ENCODE data around the gene C1QTNF6.

Gene C1QTNF6

DNA sequence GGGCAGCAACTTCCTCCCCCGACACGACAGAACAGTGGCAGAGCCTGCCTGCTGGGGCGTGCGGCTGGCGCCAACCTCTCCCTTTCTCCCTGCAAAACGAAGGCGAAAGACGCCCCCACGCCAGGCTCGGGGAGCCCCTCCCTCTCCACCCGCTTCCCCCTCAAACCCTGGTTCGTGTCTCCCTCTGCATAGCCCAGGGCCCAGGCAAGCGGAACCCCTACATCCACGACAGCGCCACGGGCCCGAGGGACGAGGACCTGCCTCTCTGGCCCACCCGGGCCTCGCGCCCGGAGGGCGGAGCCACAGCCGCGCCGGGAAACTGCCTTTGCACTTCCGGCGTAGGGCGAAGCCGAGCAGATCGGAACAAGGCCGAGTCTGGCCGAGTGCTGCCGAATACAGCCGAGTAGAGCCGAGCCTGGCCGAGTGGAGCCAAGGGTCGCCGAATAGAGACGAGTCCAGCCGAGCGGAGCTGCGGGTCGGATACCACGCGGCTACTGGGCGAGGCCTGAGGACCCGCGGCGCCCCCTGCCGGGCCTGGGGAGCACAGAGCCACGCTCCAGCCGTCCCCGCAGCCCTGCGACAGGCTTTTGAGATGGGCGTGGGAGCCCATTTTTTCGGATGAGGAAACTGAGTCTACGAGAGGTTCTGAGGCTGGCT lies 11.2 kb upstream of the C1QTNF6 start:
- DNase-seq (ENCODE audit: low read depth in 1 of 2, low spot score in 1 of 2) = peak; percentile 89 to 96
- in situ Hi-C loops (cut with HindIII; ENCODE audit: low pct_unique_long_range_greater_than_20kb, low sequenced_read_pairs) = no loop called here
- TF ChIP-seq JUND (IDR thresholded peaks at IDR 0.05; ENCODE audit: low read depth) = no peak

DNA sequence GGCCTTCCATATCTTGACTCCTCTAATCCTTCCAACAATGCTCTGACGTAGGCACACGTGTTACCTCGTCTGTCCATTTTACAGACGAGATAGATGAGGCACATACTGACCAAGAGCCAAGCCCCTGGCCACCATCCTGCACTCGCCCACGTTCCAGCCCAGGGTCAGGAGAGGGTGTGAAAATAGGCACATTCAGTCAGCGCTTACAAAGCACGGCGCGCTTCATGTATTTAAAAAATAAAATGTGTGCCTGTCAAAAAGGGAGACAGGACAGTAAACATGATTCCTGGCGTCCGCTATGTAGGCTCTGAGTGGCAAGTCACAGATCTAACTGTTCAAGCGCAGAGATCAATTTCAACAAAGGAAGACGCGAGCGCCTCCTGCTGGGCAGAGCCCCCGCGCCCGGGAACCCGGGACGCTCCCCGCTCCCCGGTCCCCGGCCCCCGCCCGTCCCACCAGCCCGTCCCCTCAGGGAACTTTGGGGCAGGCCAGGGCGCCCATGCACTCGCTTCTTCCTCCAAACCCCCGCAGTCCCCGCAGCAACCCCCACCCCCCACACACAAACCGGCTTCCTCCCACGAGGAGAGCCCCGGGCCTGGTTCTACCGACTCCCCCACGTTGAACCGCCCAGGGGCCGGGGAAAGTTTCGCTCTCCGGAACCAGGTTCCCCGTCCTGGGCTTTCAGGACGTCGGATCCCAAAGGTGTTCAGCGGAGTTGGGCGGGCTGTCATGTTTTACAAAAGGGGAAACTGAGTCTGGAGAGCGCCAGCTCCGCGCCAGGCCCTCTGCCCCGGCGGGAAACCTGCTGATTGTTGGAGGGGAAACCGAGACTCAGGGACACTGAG lies 10.4 kb upstream of the C1QTNF6 start:
- in situ Hi-C loops (cut with HindIII; ENCODE audit: low pct_unique_long_range_greater_than_20kb, low sequenced_read_pairs) = no loop called here
- DNase-seq (ENCODE audit: low read depth in 1 of 2, low spot score in 1 of 2) = peak; percentile 40 to 78

DNA sequence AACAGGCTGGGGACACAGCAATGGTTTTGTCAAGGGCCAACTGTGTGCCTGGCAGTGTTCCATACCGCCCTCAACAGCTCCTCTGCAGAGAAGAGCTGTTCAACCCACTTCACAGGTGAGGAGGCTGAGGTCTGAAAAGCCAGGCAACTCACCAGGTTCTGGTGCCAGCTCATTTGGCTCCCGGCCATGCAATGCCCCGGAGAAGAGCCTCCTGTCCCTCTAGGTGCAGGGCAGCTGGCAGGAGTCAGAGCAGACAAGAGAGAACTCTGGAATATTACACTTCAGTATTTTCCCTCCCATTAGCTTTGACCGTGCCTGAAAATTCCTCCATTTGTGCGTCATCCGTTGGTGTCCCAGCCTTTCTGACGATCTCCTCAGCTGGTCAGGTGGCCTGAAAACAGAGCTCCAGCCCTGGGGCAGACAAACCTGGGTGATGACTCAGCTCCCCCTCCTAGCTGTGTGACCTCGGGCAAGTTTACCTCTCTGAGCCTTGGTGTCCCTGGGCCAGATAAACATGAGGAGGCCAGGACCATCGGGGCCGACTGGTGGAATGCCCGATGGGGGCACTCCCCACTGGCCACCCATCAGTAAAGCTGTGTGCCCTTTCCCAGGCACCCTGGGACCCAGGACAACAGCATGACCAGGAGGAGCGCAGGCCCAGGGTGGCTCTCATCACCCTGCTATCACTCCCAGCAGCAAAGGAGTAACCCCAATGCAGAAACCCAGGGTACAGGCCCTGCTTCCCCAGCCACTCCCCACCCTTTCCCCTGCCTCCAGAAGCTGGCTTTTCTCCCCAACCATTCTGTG lies 9.6 kb upstream of the C1QTNF6 start:
- TF ChIP-seq JUND (IDR thresholded peaks at IDR 0.05; ENCODE audit: low read depth) = peak; percentile 79
- DNase-seq (ENCODE audit: low read depth in 1 of 2, low spot score in 1 of 2) = peak; percentile 56 to 83
- in situ Hi-C loops (cut with HindIII; ENCODE audit: low pct_unique_long_range_greater_than_20kb, low sequenced_read_pairs) = no loop called here

More for the DNA sequence above, 10.4 kb upstream of the C1QTNF6 start:
- no peak for TF ChIP-seq JUND (IDR thresholded peaks at IDR 0.05; ENCODE audit: low read depth)

DNA sequence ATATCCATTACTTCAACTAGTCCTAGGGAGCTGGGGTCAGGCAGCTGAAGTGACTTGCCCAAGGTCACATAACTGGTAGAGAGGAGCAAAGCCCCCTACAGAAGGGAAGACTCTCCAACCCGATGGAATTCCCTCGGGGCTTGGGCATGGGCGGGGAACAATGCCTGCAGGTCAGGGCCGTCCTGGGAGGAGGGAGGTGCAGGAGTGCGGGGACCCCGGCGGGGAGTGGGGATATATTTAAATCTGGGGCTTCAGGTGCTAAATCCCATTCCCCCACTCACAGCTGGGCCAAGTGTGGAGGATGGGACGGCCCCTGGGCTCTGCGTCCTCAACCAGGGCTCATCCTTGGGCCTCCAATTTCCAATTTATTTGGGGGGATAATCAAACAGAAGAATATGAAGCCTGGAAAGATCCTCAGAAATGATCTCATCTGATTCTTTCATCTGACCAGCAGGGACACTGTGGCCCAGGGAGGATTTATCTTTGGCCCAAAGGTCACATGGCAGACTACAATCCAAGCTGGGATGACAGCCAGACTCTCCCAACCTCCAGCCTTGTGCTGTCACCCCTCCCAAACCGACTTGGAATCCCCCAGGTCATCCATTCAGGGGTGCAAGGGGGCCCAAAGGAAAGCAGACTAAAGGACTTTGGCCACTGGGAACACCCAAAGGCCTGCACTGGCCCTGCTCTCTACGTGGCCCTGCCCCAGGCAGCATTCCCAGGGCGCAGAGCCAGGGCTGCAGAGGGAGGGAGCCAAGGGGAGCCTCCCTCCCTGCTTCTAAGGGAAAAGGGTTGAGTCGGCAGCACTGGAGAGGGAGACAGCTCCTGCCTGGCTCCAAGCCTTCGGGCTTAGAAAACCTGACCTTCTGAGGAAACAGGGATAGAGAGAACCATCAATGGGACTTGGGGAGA lies 8.7 kb upstream of the C1QTNF6 start:
- TF ChIP-seq JUND (IDR thresholded peaks at IDR 0.05; ENCODE audit: low read depth) = no peak
- DNase-seq (ENCODE audit: low read depth in 1 of 2, low spot score in 1 of 2) = peak; percentile 50 to 91
- in situ Hi-C loops (cut with HindIII; ENCODE audit: low pct_unique_long_range_greater_than_20kb, low sequenced_read_pairs) = no loop called here

DNA sequence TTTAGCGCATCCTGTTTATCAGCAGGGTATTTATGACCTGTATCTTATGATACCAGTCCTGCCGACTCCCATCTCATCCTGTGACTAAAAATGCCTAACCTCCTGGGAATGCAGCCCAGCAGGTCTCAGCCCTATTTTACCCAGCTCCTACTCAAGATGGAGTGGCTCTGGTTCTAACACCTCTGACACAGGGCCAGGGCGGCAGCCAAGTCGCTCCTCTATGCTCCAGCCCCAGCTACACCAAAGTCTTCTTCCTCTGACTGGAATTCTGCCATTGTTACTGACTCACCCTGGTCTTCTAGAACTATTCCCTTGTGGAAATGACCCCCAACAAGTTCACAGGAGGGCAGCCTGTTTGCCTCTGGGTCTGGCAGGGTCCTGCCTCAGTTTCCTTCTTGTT lies 7.9 kb upstream of the C1QTNF6 start:
- no peak for DNase-seq (ENCODE audit: low read depth in 1 of 2, low spot score in 1 of 2)
- in situ Hi-C loops (cut with HindIII; ENCODE audit: low pct_unique_long_range_greater_than_20kb, low sequenced_read_pairs) = no loop called here
- TF ChIP-seq JUND (IDR thresholded peaks at IDR 0.05; ENCODE audit: low read depth) = no peak

DNA sequence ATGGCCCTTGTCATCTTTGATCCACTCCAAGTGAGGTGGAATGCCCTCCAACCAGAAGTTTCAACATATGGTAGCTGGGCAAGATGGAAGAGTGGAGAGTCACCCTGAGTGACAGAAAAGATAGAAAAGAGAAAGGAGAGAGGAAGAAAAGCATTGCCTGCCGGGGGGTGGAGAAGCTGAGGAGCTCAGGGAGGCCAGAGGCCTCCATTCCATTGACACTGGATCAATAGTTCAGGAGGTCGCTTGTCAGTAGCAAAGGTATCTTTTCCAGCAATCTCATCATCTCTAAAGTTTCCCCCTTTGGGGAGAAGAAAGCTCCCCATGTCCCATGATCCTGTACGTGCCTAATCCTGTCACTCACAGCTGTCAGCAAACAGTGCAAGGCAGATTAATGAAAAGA lies 6.7 kb upstream of the C1QTNF6 start:
- in situ Hi-C loops (cut with HindIII; ENCODE audit: low pct_unique_long_range_greater_than_20kb, low sequenced_read_pairs) = no loop called here

DNA sequence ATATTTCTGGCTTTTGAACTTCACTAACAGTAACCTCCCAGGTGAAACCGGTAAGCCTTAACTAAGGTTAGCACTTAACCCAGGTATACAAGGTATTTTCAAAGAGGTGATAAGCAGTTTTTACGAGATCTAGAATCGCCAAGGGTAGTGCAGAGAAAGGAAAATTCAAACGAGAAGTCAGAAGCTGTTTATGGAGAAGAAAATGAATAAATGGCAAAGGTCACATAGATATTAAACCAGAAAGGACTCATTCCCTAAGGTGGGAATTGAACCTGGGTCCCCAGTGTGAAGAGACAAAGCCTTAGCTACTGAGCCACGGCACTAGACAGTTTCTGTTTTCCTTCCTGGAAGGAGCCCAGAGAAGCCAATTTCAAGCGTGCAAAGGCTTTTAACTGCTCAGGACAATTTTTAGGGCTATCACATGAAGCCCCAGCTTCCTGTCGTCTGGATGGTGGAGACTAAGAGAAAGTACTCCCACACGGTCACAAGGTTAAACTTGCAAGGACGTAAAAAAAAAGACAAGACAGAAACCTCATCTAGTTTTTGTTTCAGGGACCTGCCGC lies 5.7 kb upstream of the C1QTNF6 start:
- in situ Hi-C loops (cut with HindIII; ENCODE audit: low pct_unique_long_range_greater_than_20kb, low sequenced_read_pairs) = no loop called here
- peak in 1 of 2 experiments; percentile 56 for DNase-seq (ENCODE audit: low read depth in 1 of 2, low spot score in 1 of 2)
- TF ChIP-seq JUND (IDR thresholded peaks at IDR 0.05; ENCODE audit: low read depth) = no peak

More for the DNA sequence above, 6.7 kb upstream of the C1QTNF6 start:
- DNase-seq (ENCODE audit: low read depth in 1 of 2, low spot score in 1 of 2) = no peak
- no peak for TF ChIP-seq JUND (IDR thresholded peaks at IDR 0.05; ENCODE audit: low read depth)

DNA sequence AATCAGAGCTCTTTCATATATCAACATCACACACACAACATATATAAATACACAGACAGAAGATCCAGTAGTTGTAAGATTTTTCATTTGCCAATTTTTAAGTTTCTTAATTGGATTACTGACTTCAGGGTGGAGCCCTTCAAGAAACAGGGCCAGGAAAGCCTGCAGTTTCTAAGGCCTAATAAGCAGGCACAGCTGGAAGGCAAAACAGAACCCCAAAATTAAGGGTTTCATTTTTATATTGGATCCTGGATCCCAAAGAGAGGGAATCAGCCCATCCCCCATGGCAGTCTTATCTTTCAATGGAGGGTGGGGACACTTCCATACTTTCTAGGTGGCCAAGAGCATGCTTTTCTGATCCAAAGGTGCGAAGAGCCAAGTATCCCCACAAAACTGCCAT lies 4.7 kb upstream of the C1QTNF6 start:
- in situ Hi-C loops (cut with HindIII; ENCODE audit: low pct_unique_long_range_greater_than_20kb, low sequenced_read_pairs) = no loop called here
- TF ChIP-seq JUND (IDR thresholded peaks at IDR 0.05; ENCODE audit: low read depth) = no peak
- DNase-seq (ENCODE audit: low read depth in 1 of 2, low spot score in 1 of 2) = no peak

DNA sequence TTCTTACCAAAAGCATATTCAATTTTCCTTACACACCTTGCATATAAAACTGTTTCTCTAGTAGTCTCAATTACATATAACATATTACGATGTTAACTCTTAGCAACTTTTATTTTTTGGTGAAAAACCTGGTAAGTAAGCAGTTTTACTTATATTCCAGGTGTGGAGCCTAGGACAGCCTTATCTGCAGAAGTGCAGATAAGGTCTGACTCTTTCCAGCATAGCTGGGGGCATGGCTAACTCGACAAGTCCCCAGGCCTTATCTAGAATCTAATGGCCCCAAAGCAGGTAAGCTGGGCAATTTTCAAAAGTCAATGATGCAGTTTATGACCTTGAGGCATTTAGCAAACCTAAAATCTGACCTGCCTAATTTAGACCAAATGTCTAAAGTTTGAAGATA lies 4.2 kb upstream of the C1QTNF6 start:
- no peak for TF ChIP-seq JUND (IDR thresholded peaks at IDR 0.05; ENCODE audit: low read depth)
- no peak for DNase-seq (ENCODE audit: low read depth in 1 of 2, low spot score in 1 of 2)
- in situ Hi-C loops (cut with HindIII; ENCODE audit: low pct_unique_long_range_greater_than_20kb, low sequenced_read_pairs) = no loop called here

DNA sequence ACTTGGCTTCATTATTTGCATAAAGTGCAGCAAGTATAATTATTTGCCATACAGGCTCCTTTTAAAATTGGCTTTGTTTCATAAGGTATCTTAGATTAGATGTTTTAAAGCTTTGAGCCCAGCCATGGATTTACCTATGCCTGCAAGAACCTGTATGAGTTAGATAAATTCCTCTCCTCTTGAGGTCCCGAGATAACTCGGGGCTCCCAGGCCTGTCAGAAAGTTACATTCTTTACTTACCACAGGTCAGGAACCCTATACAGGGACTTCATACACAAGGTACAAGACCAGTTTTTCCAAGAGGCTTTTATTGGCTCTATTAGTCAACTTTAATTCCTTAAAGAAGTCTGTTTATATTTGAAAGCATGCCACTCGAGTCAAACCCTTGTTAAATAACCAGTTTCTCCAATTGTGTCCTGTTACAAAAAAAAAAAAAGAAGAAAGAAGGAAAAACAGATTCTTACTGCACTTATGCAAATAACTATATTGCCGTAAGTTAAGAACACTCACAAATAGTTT lies 2.3 kb upstream of the C1QTNF6 start:
- TF ChIP-seq JUND (IDR thresholded peaks at IDR 0.05; ENCODE audit: low read depth) = no peak
- in situ Hi-C loops (cut with HindIII; ENCODE audit: low pct_unique_long_range_greater_than_20kb, low sequenced_read_pairs) = no loop called here

DNA sequence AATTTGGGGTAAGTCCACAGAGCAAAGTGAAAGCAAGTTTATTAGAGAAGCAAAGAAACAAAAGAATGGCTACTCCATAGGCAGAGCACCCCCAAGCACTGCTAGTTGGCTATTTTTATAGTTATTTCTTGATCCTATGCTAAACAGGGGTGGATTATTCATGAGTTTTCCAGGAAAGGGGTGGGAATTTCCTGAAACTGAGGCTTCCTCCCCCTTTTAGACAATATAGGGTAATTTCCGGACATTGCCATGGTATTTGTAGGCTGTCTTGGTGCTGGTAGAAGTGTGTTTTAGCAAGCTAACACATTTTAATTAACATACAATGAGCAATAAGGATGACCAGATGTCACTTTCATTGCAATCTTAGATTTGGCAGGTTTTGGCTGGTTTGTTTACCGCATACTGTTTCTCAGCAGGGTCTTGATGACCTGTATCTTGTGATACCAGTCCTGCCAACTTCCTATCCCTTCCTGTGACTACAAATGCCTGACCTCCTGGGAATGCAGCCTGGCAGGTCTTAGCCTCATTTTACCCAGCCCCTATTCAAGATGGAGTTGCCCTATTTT lies 937 bp upstream of the C1QTNF6 start:
- in situ Hi-C loops (cut with HindIII; ENCODE audit: low pct_unique_long_range_greater_than_20kb, low sequenced_read_pairs) = no loop called here
- DNase-seq (ENCODE audit: low read depth in 1 of 2, low spot score in 1 of 2) = peak in 1 of 2 experiments; percentile 65

More for the DNA sequence above, 2.3 kb upstream of the C1QTNF6 start:
- DNase-seq (ENCODE audit: low read depth in 1 of 2, low spot score in 1 of 2) = peak in 1 of 2 experiments; percentile 30

More for the DNA sequence above, 937 bp upstream of the C1QTNF6 start:
- TF ChIP-seq JUND (IDR thresholded peaks at IDR 0.05; ENCODE audit: low read depth) = peak; percentile 65; the same call in 1 of the 2 replicates
